Hematopoietic multipotent progenitor cell treated with erythropoietin and hydrocortisone succinate and interleukin-3 and kit ligand, for 15 days (in vitro differentiated cells): ENCODE data around the gene STK32B.

ENCODE experiments used
- DNase-seq: peaks from one replicate; pipeline ENCODE4 v3.0.0-alpha.2; 2015; ENCODE audit warnings: low spot score

The STK32B gene

GRCh38 chr4:5471206-5471605, 419.9 kb downstream of the STK32B start:
- no peak for DNase-seq

GRCh38 chr4:5471691-5472090, 420.4 kb downstream of the STK32B start:
- no peak for DNase-seq

- DNase-seq = no peak
Measured at GRCh38 chr4:5472160-5472591, 420.9 kb downstream of the STK32B start.

- DNase-seq = no peak
Measured at GRCh38 chr4:5473125-5473524, 421.8 kb downstream of the STK32B start.

GRCh38 chr4:5474756-5475155, 423.5 kb downstream of the STK32B start:
- no peak for DNase-seq

GRCh38 chr4:5477613-5478012, 426.3 kb downstream of the STK32B start:
- DNase-seq = no peak

GRCh38 chr4:5478169-5478568, 426.9 kb downstream of the STK32B start:
- no peak for DNase-seq

- no peak for DNase-seq
Measured at GRCh38 chr4:5478697-5479096, 427.4 kb downstream of the STK32B start.

GRCh38 chr4:5479518-5480060, 428.3 kb downstream of the STK32B start:
- DNase-seq = no peak

GRCh38 chr4:5488413-5488812, 437.1 kb downstream of the STK32B start:
- no peak for DNase-seq

GRCh38 chr4:5489260-5489659, 438.0 kb downstream of the STK32B start:
- no peak for DNase-seq

- no peak for DNase-seq
Measured at GRCh38 chr4:5497489-5497888, 446.2 kb downstream of the STK32B start.

GRCh38 chr4:5500165-5500564, 448.9 kb downstream of the STK32B start:
- no peak for DNase-seq

GRCh38 chr4:5503336-5503936, 452.2 kb downstream of the STK32B start:
- DNase-seq = no peak

GRCh38 chr4:5504486-5504885, 453.2 kb downstream of the STK32B start:
- DNase-seq = no peak

GRCh38 chr4:5510504-5510903, 459.2 kb downstream of the STK32B start:
- DNase-seq = no peak

GRCh38 chr4:5511791-5512190, 460.5 kb downstream of the STK32B start:
- no peak for DNase-seq

GRCh38 chr4:5515646-5516045, 464.4 kb downstream of the STK32B start:
- no peak for DNase-seq

- no peak for DNase-seq
Measured at GRCh38 chr4:5517372-5517771, 466.1 kb downstream of the STK32B start.

- no peak for DNase-seq
Measured at GRCh38 chr4:5524446-5525299, 473.4 kb downstream of the STK32B start.

- no peak for DNase-seq
Measured at GRCh38 chr4:5526080-5526846, 475.0 kb downstream of the STK32B start.

GRCh38 chr4:5527211-5527610, 475.9 kb downstream of the STK32B start:
- no peak for DNase-seq

GRCh38 chr4:5528031-5528436, 476.8 kb downstream of the STK32B start:
- no peak for DNase-seq
